Measurements from ENCODE around the gene ARID1B. TPM values are rescaled to one million over a fixed set of nuclear protein-coding genes. Genes with fewer than 3 reads are reported as not detected.

Gene ARID1B
- total RNA-seq, 1 experiment from 2014 or later, result 58.8 TPM

GRCh38 chr6:157116426-157116825 is 339.2 kb downstream of the ARID1B start:
- Histone ChIP-seq H3K4me1 (peaks cover 3% of the 10 kb centered on the region; the same call in 1 of the 2 replicates), H3K4me3 (ENCODE audit: low read depth, low read length) (no peak overlapping the region), H3K9me3 (no peaks in the 10 kb centered on the region), H3K27me3 (replicated peaks; ENCODE audit: control insufficient read depth, insufficient read depth, low read length) (no peaks in the 10 kb centered on the region), H3K36me3 (ENCODE audit: control insufficient read depth, insufficient read depth, low read length) (no peaks in the 10 kb centered on the region)
- Mint-ChIP-seq H3K36me3 (ENCODE audit: insufficient read depth, unreplicated experiment) (peaks cover 20% of the 10 kb centered on the region), H3K4me3 (ENCODE audit: unreplicated experiment) (no peak overlapping the region), H3K27ac (ENCODE audit: unreplicated experiment) (no peak overlapping the region), H3K27me3 (ENCODE audit: insufficient read depth, unreplicated experiment) (no peaks in the 10 kb centered on the region), H3K4me1 (ENCODE audit: low read depth, unreplicated experiment) (peaks cover 10% of the 10 kb centered on the region), H3K9me3 (ENCODE audit: unreplicated experiment) (peaks cover 9% of the 10 kb centered on the region)
- BruUV-seq (replicated peaks), result no TSS peak
- CTCF ChIA-PET, result no interaction called here
- TF ChIP-seq CTCF (IDR thresholded peaks at IDR 0.05; ENCODE audit: insufficient read depth in 1 of 2, low read depth in 1 of 2, low read length in 1 of 2, severe bottlenecking in 1 of 2, unreplicated experiment in 1 of 2), result no peak
- POLR2A ChIA-PET, result no interaction called here
- no peak for DNase-seq
- intact Hi-C loops (cut with micrococcal nuclease; ENCODE audit: unreplicated experiment), result no loop called here

- Histone ChIP-seq H3K4me1 (0 out of 2 replicates have a peak, but pooled peaks cover 3% of the 10 kb centered on the region), H3K4me3 (ENCODE audit: low read depth, low read length) (no peak overlapping the region), H3K27me3 (replicated peaks; ENCODE audit: control insufficient read depth, insufficient read depth, low read length) (no peaks in the 10 kb centered on the region), H3K36me3 (ENCODE audit: control insufficient read depth, insufficient read depth, low read length) (no peaks in the 10 kb centered on the region; the same call in 1 of the 2 replicates), H3K9me3 (no peaks in the 10 kb centered on the region)
- DNase-seq, result no peak
- Mint-ChIP-seq H3K27ac (ENCODE audit: unreplicated experiment) (no peak overlapping the region), H3K4me1 (ENCODE audit: low read depth, unreplicated experiment) (peaks cover 10% of the 10 kb centered on the region), H3K4me3 (ENCODE audit: unreplicated experiment) (no peak overlapping the region), H3K9me3 (ENCODE audit: unreplicated experiment) (peaks cover 9% of the 10 kb centered on the region), H3K36me3 (ENCODE audit: insufficient read depth, unreplicated experiment) (peaks cover 19% of the 10 kb centered on the region), H3K27me3 (ENCODE audit: insufficient read depth, unreplicated experiment) (no peaks in the 10 kb centered on the region)
- CTCF ChIA-PET, result no interaction called here
- POLR2A ChIA-PET, result no interaction called here
- intact Hi-C loops (cut with micrococcal nuclease; ENCODE audit: unreplicated experiment), result no loop called here
- TF ChIP-seq CTCF (IDR thresholded peaks at IDR 0.05; ENCODE audit: insufficient read depth in 1 of 2, low read depth in 1 of 2, low read length in 1 of 2, severe bottlenecking in 1 of 2, unreplicated experiment in 1 of 2), result no peak
- no TSS peak for BruUV-seq (replicated peaks)
Observed at GRCh38 chr6:157117431-157118095, 340.4 kb downstream of the ARID1B start.

GRCh38 chr6:157119502-157120027 is 342.4 kb downstream of the ARID1B start:
- Histone ChIP-seq H3K4me1 (0 out of 2 replicates have a peak, but pooled peaks cover 3% of the 10 kb centered on the region), H3K9me3 (no peaks in the 10 kb centered on the region), H3K27me3 (replicated peaks; ENCODE audit: control insufficient read depth, insufficient read depth, low read length) (no peaks in the 10 kb centered on the region), H3K36me3 (ENCODE audit: control insufficient read depth, insufficient read depth, low read length) (no peaks in the 10 kb centered on the region; the same call in 1 of the 2 replicates), H3K4me3 (ENCODE audit: low read depth, low read length) (no peak overlapping the region)
- POLR2A ChIA-PET, result no interaction called here
- TF ChIP-seq CTCF (IDR thresholded peaks at IDR 0.05; ENCODE audit: insufficient read depth in 1 of 2, low read depth in 1 of 2, low read length in 1 of 2, severe bottlenecking in 1 of 2, unreplicated experiment in 1 of 2), result no peak
- CTCF ChIA-PET, result no interaction called here
- intact Hi-C loops (cut with micrococcal nuclease; ENCODE audit: unreplicated experiment), result no loop called here
- Mint-ChIP-seq H3K27ac (ENCODE audit: unreplicated experiment) (peak overlapping the region; percentile 29), H3K4me3 (ENCODE audit: unreplicated experiment) (no peak overlapping the region), H3K4me1 (ENCODE audit: low read depth, unreplicated experiment) (peaks cover 10% of the 10 kb centered on the region), H3K36me3 (ENCODE audit: insufficient read depth, unreplicated experiment) (peaks cover 6% of the 10 kb centered on the region), H3K27me3 (ENCODE audit: insufficient read depth, unreplicated experiment) (no peaks in the 10 kb centered on the region), H3K9me3 (ENCODE audit: unreplicated experiment) (no peaks in the 10 kb centered on the region)
- no peak for DNase-seq
- BruUV-seq (replicated peaks), result no TSS peak

Measured in Caco-2 (cell line).